IPS-18a (cell line): ENCODE data around the gene GPR42.

Experiments used
- H3K27ac ChIP-seq: one replicate; pipeline ENCODE4 v1.5.1; 2013; ENCODE audit warnings: low read length
- H3K27me3 ChIP-seq: one replicate; pipeline ENCODE4 v1.6.1; 2013; ENCODE audit warnings: mild to moderate bottlenecking, low read length; ENCODE audit not compliant: control insufficient read depth, insufficient read depth
- H3K36me3 ChIP-seq: one replicate; pipeline ENCODE4 v1.6.1; 2013; ENCODE audit warnings: low read depth, low read length; ENCODE audit not compliant: control insufficient read depth
- H3K4me1 ChIP-seq: one replicate; pipeline ENCODE4 v1.6.1; 2013; ENCODE audit warnings: low read depth, low read length; ENCODE audit not compliant: control insufficient read depth
- H3K4me3 ChIP-seq: one replicate; pipeline ENCODE4 v1.5.1; 2013; ENCODE audit warnings: low read length
- H3K9ac ChIP-seq: one replicate; pipeline ENCODE4 v1.6.1; 2013; ENCODE audit warnings: mild to moderate bottlenecking, low read length, moderate library complexity
- H3K9me3 ChIP-seq: one replicate; pipeline ENCODE4 v1.6.1; 2013; ENCODE audit warnings: low read depth, low read length; ENCODE audit not compliant: control insufficient read depth

Gene GPR42

DNA sequence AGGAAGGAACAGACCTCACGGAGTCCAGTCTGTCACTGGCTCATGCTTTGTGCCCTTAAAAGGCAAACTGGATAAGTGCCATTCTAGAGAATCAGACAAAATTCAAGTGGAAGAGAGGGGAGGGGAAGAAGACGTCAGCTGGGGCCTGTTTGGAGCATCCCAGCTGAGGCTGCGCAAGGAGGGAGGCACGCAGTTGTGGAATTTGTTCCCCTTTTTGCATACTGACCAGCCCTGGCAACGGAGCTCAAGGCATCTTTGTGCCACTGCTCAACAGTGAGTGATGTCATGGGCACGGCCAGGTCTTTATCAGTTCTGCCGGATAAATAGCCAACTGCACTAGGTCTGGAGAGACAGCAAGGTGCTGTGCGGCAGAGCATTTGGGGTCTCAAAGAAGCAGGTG is at the start of gene GPR42:
TSS of gene GPR42 (plus strand) at position 347 of the 400 bp plus-strand sequence. CDS start 292 bp downstream, outside the sequence.
- no peaks in the 10 kb centered on the region for H3K4me1 ChIP-seq
- no peaks in the 10 kb centered on the region for H3K27me3 ChIP-seq
- H3K36me3 ChIP-seq = no peaks in the 10 kb centered on the region
- no peak within 1 kb of the TSS for H3K27ac ChIP-seq
- peaks cover 3% of the 10 kb centered on the region for H3K9me3 ChIP-seq
- no peak within 1 kb of the TSS for H3K4me3 ChIP-seq
- no peak within 1 kb of the TSS for H3K9ac ChIP-seq

DNA sequence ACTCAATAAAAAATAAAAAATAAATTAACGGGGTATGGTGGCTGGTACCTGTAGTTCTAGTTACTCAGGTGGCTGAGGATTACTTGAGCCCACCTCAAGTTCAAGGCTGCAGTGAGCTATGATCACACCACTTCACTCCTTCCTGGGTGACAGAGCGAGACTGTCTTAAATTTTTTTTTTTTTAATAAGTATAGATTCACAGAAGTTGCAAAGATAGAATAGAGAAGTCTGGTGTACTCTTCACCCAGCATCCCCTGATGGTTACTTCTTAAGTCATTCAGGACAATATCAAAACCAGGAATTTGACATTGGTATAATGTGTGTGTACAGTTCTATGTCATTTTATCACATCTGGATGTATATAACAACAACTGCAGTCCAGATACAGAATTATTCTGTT is 49.6 kb upstream of the GPR42 start:
- Histone ChIP-seq H3K4me1 (no peaks in the 10 kb centered on the region), H3K9ac (no peak overlapping the region), H3K27me3 (no peaks in the 10 kb centered on the region), H3K4me3 (no peak overlapping the region), H3K27ac (no peak overlapping the region), H3K36me3 (no peaks in the 10 kb centered on the region), H3K9me3 (no peaks in the 10 kb centered on the region)

- H3K27me3 ChIP-seq = no peaks in the 10 kb centered on the region
- H3K4me3 ChIP-seq = no peak overlapping the region
- no peaks in the 10 kb centered on the region for H3K4me1 ChIP-seq
- H3K9ac ChIP-seq = no peak overlapping the region
- H3K9me3 ChIP-seq = no peaks in the 10 kb centered on the region
- no peaks in the 10 kb centered on the region for H3K36me3 ChIP-seq
- H3K27ac ChIP-seq = no peak overlapping the region
These were observed 48.9 kb upstream of the GPR42 start for GRCh38 chr19:35322014-35322413.

DNA sequence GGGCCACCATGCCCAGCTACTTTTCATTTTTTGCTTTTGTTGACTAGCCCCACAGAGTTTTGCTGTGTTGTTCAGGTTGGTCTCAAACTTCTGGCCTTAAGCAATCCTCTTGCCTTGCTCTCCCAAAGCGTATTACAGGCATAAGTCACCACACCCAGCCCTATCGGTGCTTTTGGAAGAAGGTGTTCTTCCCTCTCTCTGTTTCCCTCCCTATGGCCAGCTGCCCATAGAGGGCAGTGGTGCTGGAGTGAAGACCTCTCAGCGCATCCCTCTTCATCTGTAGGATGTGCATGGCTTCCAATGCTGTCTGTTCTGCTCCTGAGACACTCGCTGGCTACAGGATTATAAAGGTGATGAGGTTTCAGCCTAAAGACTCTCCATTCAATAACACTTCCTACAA is 43.2 kb upstream of the GPR42 start:
- H3K27ac ChIP-seq = no peak overlapping the region
- H3K27me3 ChIP-seq = no peaks in the 10 kb centered on the region
- H3K4me1 ChIP-seq = peaks cover 3% of the 10 kb centered on the region
- H3K36me3 ChIP-seq = no peaks in the 10 kb centered on the region
- no peak overlapping the region for H3K4me3 ChIP-seq
- no peaks in the 10 kb centered on the region for H3K9me3 ChIP-seq
- H3K9ac ChIP-seq = no peak overlapping the region

DNA sequence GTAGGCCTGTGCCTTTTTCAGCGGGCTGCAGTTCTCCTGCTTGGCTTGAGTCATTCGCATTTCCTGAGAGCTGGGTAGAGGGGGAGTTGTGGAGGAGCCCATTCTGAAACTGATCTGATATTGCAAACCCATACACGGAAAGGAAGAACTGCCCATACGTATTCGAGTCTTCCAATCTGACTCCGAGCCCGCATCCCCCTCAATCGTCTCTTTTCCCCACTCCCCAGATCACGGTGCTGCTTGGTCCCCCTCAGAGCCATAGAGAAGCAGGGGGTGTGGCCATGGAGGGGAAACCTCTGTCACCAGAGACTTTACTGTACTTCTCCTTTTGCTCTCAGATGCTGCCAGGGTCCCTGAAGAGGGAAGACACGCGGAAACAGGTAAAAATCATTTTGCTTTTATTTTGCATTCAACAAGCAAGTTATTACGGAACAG is 42.0 kb upstream of the GPR42 start, which contains the start of gene CD22:
TSS of gene CD22 (plus strand) at position 337 of the 435 bp plus-strand sequence. CDS start 2,854 bp downstream, outside the sequence.
- Histone ChIP-seq H3K9ac (no peak within 1 kb of the TSS), H3K4me3 (no peak within 1 kb of the TSS), H3K9me3 (no peaks in the 10 kb centered on the region), H3K27ac (no peak within 1 kb of the TSS), H3K36me3 (no peaks in the 10 kb centered on the region), H3K27me3 (no peaks in the 10 kb centered on the region), H3K4me1 (peaks cover 3% of the 10 kb centered on the region)

GRCh38 chr19:35329323-35329722 is 41.5 kb upstream of the GPR42 start:
- Histone ChIP-seq H3K4me3 (no peak overlapping the region), H3K36me3 (no peaks in the 10 kb centered on the region), H3K4me1 (peaks cover 3% of the 10 kb centered on the region), H3K27me3 (no peaks in the 10 kb centered on the region), H3K9me3 (no peaks in the 10 kb centered on the region), H3K9ac (no peak overlapping the region), H3K27ac (no peak overlapping the region)

GRCh38 chr19:35330475-35330874 is 40.4 kb upstream of the GPR42 start:
- Histone ChIP-seq H3K27ac (no peak overlapping the region), H3K36me3 (no peaks in the 10 kb centered on the region), H3K4me3 (no peak overlapping the region), H3K9me3 (no peaks in the 10 kb centered on the region), H3K27me3 (no peaks in the 10 kb centered on the region), H3K4me1 (peaks cover 3% of the 10 kb centered on the region), H3K9ac (no peak overlapping the region)

DNA sequence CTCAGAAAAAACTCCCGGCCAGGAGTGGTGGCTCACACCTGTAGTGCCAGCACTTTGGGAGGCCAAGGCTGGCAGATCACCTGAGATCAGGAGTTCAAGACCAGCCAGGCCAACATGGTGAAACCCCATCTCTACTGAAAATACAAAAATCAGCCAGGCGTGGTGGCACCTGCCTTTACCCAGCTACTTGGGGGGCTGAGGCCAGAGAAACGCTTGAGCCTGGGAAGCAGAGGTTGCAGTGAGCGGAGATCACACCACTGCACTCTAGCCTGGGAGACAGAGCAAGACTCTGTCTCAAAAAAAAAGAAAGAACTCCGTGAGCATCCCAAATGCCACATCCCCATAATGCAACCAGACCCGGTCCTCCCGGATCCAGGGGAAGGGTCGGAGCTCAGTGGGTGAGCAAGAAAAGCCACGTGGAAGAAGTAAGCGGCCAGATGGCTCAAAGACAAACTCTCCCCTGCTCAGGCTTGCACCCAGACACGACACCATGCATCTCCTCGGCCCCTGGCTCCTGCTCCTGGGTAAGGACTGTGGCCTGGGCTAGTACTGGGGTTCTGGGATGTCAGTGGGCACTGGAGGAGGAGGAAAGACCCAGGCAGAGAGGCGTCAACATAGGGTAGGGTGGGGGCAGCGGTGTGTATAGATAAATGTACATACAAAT is 39.2 kb upstream of the GPR42 start:
- H3K27ac ChIP-seq = no peak overlapping the region
- H3K9me3 ChIP-seq = no peaks in the 10 kb centered on the region
- H3K4me3 ChIP-seq = no peak overlapping the region
- H3K27me3 ChIP-seq = no peaks in the 10 kb centered on the region
- H3K9ac ChIP-seq = no peak overlapping the region
- no peaks in the 10 kb centered on the region for H3K36me3 ChIP-seq
- H3K4me1 ChIP-seq = peaks cover 3% of the 10 kb centered on the region

GRCh38 chr19:35332817-35333216 is 38.1 kb upstream of the GPR42 start:
- Histone ChIP-seq H3K27me3 (no peaks in the 10 kb centered on the region), H3K4me1 (peaks cover 3% of the 10 kb centered on the region), H3K36me3 (no peaks in the 10 kb centered on the region), H3K9me3 (no peaks in the 10 kb centered on the region), H3K4me3 (no peak overlapping the region), H3K27ac (no peak overlapping the region), H3K9ac (no peak overlapping the region)

DNA sequence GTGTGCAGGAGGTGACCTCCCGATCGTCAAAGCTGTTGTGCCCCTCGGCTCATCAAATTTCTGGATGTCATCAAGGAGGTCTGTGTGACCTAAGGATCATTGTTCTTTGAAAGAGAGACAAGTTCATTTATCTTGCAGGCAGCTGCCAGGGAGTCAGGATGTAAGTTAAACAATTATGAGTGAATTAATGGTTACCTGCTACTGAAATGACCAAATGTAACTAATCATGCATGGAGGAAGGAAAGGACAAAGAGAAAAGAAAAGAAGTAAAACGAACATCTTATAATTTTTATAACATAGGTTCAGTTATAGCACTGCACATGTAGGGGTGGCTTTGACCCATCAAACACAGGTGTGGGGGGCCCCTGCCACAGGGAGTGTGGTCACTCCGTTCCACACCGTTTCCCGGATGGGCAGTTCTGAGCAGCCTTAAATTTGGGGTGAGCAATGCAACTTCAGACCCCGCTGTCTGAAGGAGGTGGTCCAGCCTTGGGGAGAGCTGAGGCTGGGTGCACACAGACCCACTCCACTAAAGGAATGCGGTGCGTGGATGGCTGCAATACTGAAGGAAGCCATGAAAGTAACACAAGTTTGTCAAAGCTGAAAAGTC is 36.6 kb upstream of the GPR42 start:
- Histone ChIP-seq H3K27me3 (no peaks in the 10 kb centered on the region), H3K9me3 (no peaks in the 10 kb centered on the region), H3K27ac (no peak overlapping the region), H3K4me3 (no peak overlapping the region), H3K4me1 (no peaks in the 10 kb centered on the region), H3K9ac (no peak overlapping the region), H3K36me3 (no peaks in the 10 kb centered on the region)

- Histone ChIP-seq H3K36me3 (no peaks in the 10 kb centered on the region), H3K9ac (no peak overlapping the region), H3K27ac (no peak overlapping the region), H3K4me3 (no peak overlapping the region), H3K4me1 (no peaks in the 10 kb centered on the region), H3K9me3 (no peaks in the 10 kb centered on the region), H3K27me3 (no peaks in the 10 kb centered on the region)
These were observed 34.5 kb upstream of the GPR42 start for GRCh38 chr19:35336166-35336955.
